ENCODE results near the gene ECT2. TPM values are rescaled to one million over a fixed set of nuclear protein-coding genes. Genes with fewer than 3 reads are reported as not detected.
A peak's percentile ranks its signal among the peaks of the same experiment; 100 is the strongest.

The ECT2 gene
- total RNA-seq, 2 donors from 2014 or later: 90.3 to 141 TPM

DNA sequence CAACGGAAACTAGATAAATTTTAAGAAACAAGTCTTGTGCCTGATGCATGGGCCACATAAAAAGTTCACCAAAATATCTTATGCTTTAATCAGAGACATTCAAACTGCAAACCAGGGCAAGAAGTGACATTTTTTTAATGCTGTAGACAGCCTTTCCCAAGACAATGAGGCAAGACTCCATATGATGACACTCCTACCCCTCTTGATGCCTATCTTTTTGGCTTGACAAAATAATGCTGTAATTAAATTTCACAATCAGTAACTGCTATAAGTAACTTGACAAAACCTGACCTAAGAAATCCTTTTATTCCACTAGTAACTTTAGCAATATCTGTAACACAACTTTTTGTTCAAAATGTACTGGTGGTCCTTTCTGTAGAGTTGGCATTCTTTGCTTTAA, 48.7 kb downstream of the ECT2 start:
- no peaks in the 10 kb centered on the region for H3K27me3 ChIP-seq (ENCODE audit: control insufficient read depth, insufficient read depth, low read length, poor library complexity, severe bottlenecking)
- no peak for DNase-seq
- H3K4me1 ChIP-seq (ENCODE audit: control insufficient read depth, insufficient read depth, low read length): no peaks in the 10 kb centered on the region
- H3K27ac Mint-ChIP-seq: no peak overlapping the region
- H3K27me3 Mint-ChIP-seq (ENCODE audit: insufficient read depth): no peaks in the 10 kb centered on the region
- H3K36me3 Mint-ChIP-seq (ENCODE audit: low read depth): peaks cover 31% of the 10 kb centered on the region
- peaks cover 44% of the 10 kb centered on the region for H3K36me3 ChIP-seq (ENCODE audit: control insufficient read depth, insufficient read depth, low read length)
- TF ChIP-seq, protein P1, sequence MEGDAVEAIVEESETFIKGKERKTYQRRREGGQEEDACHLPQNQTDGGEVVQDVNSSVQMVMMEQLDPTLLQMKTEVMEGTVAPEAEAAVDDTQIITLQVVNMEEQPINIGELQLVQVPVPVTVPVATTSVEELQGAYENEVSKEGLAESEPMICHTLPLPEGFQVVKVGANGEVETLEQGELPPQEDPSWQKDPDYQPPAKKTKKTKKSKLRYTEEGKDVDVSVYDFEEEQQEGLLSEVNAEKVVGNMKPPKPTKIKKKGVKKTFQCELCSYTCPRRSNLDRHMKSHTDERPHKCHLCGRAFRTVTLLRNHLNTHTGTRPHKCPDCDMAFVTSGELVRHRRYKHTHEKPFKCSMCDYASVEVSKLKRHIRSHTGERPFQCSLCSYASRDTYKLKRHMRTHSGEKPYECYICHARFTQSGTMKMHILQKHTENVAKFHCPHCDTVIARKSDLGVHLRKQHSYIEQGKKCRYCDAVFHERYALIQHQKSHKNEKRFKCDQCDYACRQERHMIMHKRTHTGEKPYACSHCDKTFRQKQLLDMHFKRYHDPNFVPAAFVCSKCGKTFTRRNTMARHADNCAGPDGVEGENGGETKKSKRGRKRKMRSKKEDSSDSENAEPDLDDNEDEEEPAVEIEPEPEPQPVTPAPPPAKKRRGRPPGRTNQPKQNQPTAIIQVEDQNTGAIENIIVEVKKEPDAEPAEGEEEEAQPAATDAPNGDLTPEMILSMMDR (conservative IDR thresholded peaks at IDR 0.05): no peak
- no peaks in the 10 kb centered on the region for H3K4me1 Mint-ChIP-seq
- H3K9me3 ChIP-seq (ENCODE audit: control insufficient read depth, low read length): no peaks in the 10 kb centered on the region
- no peak overlapping the region for H3K27ac ChIP-seq (ENCODE audit: low read depth, low read length)
- no peak overlapping the region for H3K4me3 ChIP-seq (ENCODE audit: low read length)
- H3K9ac ChIP-seq (ENCODE audit: extremely low read depth, low read length, poor library complexity, severe bottlenecking): no peak overlapping the region
- 98% methylated on average over 1 of the region's 1 CpG; no CpG with 5 or more reads in 1 of the 2 experiments for WGBS, 2 experiments (ENCODE audit: insufficient coverage in 1 of 2, insufficient read length in 1 of 2)
- H3K9me3 Mint-ChIP-seq: no peaks in the 10 kb centered on the region
- no peak overlapping the region for H3K4me3 Mint-ChIP-seq

DNA sequence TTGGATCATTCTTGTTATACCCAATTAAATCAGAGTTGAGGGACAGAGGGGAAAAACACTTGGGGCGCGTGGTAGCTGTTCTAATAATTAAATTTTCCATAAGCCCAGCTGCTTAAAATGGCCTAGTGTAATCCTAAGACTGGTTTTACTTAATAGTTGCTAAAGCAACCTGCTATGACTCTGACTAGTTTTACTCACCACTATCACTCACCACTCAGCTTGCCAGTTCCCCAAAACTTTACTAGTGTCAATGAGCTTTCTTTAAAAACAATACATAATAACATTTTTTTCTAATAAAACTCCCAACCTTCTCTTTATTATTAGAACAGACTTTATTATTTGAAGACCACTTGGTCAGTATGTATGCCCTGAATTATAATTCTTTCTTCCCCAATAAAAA, 49.6 kb downstream of the ECT2 start:
- H3K9me3 Mint-ChIP-seq: no peaks in the 10 kb centered on the region
- no peaks in the 10 kb centered on the region for H3K4me1 Mint-ChIP-seq
- no peaks in the 10 kb centered on the region for H3K4me1 ChIP-seq (ENCODE audit: control insufficient read depth, insufficient read depth, low read length)
- H3K36me3 Mint-ChIP-seq (ENCODE audit: low read depth): peaks cover 34% of the 10 kb centered on the region
- H3K36me3 ChIP-seq (ENCODE audit: control insufficient read depth, insufficient read depth, low read length): peaks cover 47% of the 10 kb centered on the region
- H3K4me3 Mint-ChIP-seq: no peak overlapping the region
- H3K27me3 Mint-ChIP-seq (ENCODE audit: insufficient read depth): no peaks in the 10 kb centered on the region
- H3K4me3 ChIP-seq (ENCODE audit: low read length): no peak overlapping the region
- no peak overlapping the region for H3K9ac ChIP-seq (ENCODE audit: extremely low read depth, low read length, poor library complexity, severe bottlenecking)
- TF ChIP-seq, protein P1 (conservative IDR thresholded peaks at IDR 0.05): no peak
- H3K9me3 ChIP-seq (ENCODE audit: control insufficient read depth, low read length): no peaks in the 10 kb centered on the region
- no peak overlapping the region for H3K27ac ChIP-seq (ENCODE audit: low read depth, low read length)
- H3K27me3 ChIP-seq (ENCODE audit: control insufficient read depth, insufficient read depth, low read length, poor library complexity, severe bottlenecking): no peaks in the 10 kb centered on the region
- DNase-seq: no peak
- WGBS, 2 experiments (ENCODE audit: insufficient coverage in 1 of 2, insufficient read length in 1 of 2): 88 to 100% methylated on average over 2 of the region's 2 CpGs
- peak overlapping the region; percentile 15 for H3K27ac Mint-ChIP-seq

DNA sequence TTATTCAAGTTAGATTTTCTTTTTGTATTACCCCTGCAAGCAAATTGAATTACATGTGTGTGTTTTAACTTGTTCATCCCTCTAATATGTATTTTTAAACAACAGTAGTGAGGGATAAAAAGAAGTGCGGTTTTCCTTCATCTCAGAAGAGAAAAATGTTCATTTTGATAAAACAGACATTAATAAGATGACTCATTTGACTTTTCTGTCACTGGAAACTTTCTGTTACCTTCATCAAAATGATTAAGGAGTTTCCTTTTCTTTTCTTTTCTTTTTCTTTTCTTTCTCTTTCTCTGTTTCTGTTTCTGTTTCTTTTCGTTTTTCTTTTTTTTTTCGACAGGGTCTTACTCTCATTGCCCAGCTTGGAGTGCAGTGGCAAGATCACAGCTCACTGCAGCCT, 53.0 kb downstream of the ECT2 start:
- H3K4me1 ChIP-seq (ENCODE audit: control insufficient read depth, insufficient read depth, low read length): no peaks in the 10 kb centered on the region
- H3K9ac ChIP-seq (ENCODE audit: extremely low read depth, low read length, poor library complexity, severe bottlenecking): no peak overlapping the region
- WGBS, 2 experiments (ENCODE audit: insufficient coverage in 1 of 2, insufficient read length in 1 of 2): 94 to 97% methylated on average over 2 to 3 of the region's 3 CpGs
- H3K4me3 Mint-ChIP-seq: no peak overlapping the region
- H3K36me3 ChIP-seq (ENCODE audit: control insufficient read depth, insufficient read depth, low read length): peaks cover 70% of the 10 kb centered on the region
- no peaks in the 10 kb centered on the region for H3K9me3 ChIP-seq (ENCODE audit: control insufficient read depth, low read length)
- H3K27ac Mint-ChIP-seq: no peak overlapping the region
- H3K27me3 ChIP-seq (ENCODE audit: control insufficient read depth, insufficient read depth, low read length, poor library complexity, severe bottlenecking): no peaks in the 10 kb centered on the region
- no peak overlapping the region for H3K4me3 ChIP-seq (ENCODE audit: low read length)
- H3K36me3 Mint-ChIP-seq (ENCODE audit: low read depth): peaks cover 42% of the 10 kb centered on the region
- H3K9me3 Mint-ChIP-seq: no peaks in the 10 kb centered on the region
- DNase-seq: no peak
- TF ChIP-seq, protein P1 (conservative IDR thresholded peaks at IDR 0.05): no peak
- no peak overlapping the region for H3K27ac ChIP-seq (ENCODE audit: low read depth, low read length)
- H3K4me1 Mint-ChIP-seq: no peaks in the 10 kb centered on the region
- H3K27me3 Mint-ChIP-seq (ENCODE audit: insufficient read depth): no peaks in the 10 kb centered on the region

All from endodermal cell (in vitro differentiated cells).